Choroid plexus epithelial cell (primary cell): ENCODE results near the gene ATG4B.

Source experiments
- DNase-seq: peaks from one replicate; pipeline ENCODE4 v3.0.0-alpha.2; 2010; ENCODE audit warnings: low read depth
- H3K4me3 ChIP-seq: 2 replicates; pipeline ENCODE4 v1.5.1; 2011; ENCODE audit warnings: low read depth, mild to moderate bottlenecking, control low read depth, low read length, moderate library complexity
- TF ChIP-seq, protein P1 (sequence below): conservative IDR thresholded peaks from 2 replicates; pipeline ENCODE4 v1.5.1; 2011; ENCODE audit warnings: low read depth, mild to moderate bottlenecking, control low read depth, inconsistent platforms, low read length, moderate library complexity

ATG4B gene

DNA sequence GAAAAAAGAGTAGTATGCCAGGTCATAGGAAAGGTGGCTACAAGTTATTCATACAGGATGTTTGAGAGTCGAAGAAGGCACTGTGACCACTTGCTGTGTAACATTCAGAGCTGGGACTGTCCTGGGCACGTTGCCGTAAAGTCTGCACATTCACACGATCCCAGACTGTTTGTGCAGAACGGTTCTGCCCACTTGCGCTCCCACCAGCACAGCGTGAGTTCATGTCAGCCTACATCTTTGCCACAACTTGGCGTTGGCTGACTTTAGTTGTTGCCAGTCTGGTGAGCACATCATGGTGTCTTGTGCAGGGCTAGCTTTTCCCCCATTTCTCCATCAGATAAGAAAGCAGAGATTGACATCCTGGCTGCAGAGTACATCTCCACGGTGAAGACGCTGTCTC, 71.4 kb downstream of the ATG4B start:
- no peak for DNase-seq
- no peak overlapping the region for H3K4me3 ChIP-seq
- TF ChIP-seq, protein P1, sequence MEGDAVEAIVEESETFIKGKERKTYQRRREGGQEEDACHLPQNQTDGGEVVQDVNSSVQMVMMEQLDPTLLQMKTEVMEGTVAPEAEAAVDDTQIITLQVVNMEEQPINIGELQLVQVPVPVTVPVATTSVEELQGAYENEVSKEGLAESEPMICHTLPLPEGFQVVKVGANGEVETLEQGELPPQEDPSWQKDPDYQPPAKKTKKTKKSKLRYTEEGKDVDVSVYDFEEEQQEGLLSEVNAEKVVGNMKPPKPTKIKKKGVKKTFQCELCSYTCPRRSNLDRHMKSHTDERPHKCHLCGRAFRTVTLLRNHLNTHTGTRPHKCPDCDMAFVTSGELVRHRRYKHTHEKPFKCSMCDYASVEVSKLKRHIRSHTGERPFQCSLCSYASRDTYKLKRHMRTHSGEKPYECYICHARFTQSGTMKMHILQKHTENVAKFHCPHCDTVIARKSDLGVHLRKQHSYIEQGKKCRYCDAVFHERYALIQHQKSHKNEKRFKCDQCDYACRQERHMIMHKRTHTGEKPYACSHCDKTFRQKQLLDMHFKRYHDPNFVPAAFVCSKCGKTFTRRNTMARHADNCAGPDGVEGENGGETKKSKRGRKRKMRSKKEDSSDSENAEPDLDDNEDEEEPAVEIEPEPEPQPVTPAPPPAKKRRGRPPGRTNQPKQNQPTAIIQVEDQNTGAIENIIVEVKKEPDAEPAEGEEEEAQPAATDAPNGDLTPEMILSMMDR: no peak

- H3K4me3 ChIP-seq: no peak overlapping the region
- no peak for DNase-seq
- TF ChIP-seq, protein P1: no peak
Measured at GRCh38 chr2:241719093-241719492, 81.6 kb downstream of the ATG4B start.

GRCh38 chr2:241720099-241720498, 82.6 kb downstream of the ATG4B start:
- H3K4me3 ChIP-seq: no peak overlapping the region
- TF ChIP-seq, protein P1: no peak
- DNase-seq: no peak

DNA sequence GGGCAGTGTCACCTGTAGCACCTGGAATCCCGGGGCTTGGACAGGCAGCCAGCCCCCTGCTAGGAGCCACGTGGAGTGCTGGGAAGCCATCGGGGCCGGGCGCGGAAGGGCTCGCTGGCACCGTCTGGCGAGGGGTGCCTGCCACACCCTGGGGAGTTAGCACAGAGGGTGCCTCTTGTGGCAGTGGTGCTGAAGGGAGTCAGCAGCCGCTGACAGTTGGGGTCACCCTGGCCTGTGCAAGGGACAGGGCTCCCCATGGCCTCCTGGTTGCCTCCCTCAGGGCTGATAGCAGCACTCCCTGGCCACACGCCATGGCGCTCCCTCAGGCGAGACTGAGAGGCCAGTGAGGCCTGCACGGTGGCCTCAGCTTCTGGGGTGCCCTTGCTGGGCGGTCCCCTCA, 83.1 kb downstream of the ATG4B start:
- TF ChIP-seq, protein P1: no peak
- H3K4me3 ChIP-seq: no peak overlapping the region
- no peak for DNase-seq

- no peak overlapping the region for H3K4me3 ChIP-seq
- no peak for DNase-seq
- TF ChIP-seq, protein P1: no peak
Measured at GRCh38 chr2:241721852-241722251, 84.4 kb downstream of the ATG4B start.

DNA sequence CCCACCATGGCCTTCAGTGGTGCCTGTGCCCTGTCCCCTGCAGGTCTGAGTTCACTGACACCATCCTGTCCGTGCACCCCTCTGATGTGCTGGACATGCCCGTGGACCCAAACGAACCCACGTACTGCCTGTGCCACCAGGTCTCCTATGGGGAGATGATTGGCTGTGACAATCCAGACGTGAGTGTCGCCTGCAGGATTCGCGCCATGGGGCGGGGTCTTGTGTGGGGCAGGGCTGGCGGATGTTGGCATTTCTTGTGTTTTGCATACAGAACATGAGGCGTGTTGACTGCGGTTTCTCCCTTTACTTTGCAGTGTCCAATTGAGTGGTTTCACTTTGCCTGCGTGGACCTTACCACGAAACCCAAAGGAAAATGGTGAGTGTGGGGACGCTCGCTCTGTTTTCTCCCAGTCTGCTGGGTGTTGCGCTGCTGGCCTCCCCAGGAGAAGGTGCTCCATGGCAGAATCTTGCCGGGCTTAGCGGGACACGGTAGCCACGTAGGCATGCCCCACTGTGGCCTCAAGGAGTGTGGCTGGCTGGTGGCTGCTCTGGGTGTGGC, 85.5 kb downstream of the ATG4B start:
- TF ChIP-seq, protein P1: no peak
- H3K4me3 ChIP-seq: no peak overlapping the region
- DNase-seq: no peak
